ENCODE results near the gene DDX11. TPM values are rescaled to one million over a fixed set of nuclear protein-coding genes. Genes with fewer than 3 reads are reported as not detected.
A peak's percentile ranks its signal among the peaks of the same experiment; 100 is the strongest.
"Not testable (repeated sequence)": the region's sequence is repeated elsewhere in the genome, so short reads cannot be mapped to it uniquely, and the experiment has no call there.

Gene DDX11
- total RNA-seq (36.5 TPM), polyA plus RNA-seq (19.6 TPM)
- long read RNA-seq, donor 1, partial matches to known transcripts, result 0 of 3 reads
- long read RNA-seq, donor 1, other reads (novel, unspliced or antisense), result 0 of 3 reads
- long read RNA-seq, donor 2, result 0 reads
- long read RNA-seq, donor 3, partial matches to known transcripts, result 9 of 14 reads
- long read RNA-seq, donor 3, other reads (novel, unspliced or antisense), result 0 of 14 reads
- long read RNA-seq, donor 4, partial matches to known transcripts, result 0 of 1 reads
- long read RNA-seq, donor 4, other reads (novel, unspliced or antisense), result 0 of 1 reads
- long read RNA-seq, donor 5, transcript DDX11-206 (7 exons, 1,718 nt), result major isoform, 5 of 5 reads
- long read RNA-seq, donor 5, partial matches to known transcripts, result 0 of 5 reads
- long read RNA-seq, donor 5, other reads (novel, unspliced or antisense), result 0 of 5 reads
- long read RNA-seq, donor 6, partial matches to known transcripts, result 9 of 15 reads
- long read RNA-seq, donor 6, other reads (novel, unspliced or antisense), result 0 of 15 reads
- long read RNA-seq, donor 7, partial matches to known transcripts, result 0 of 1 reads
- long read RNA-seq, donor 7, other reads (novel, unspliced or antisense), result 0 of 1 reads
- long read RNA-seq, donor 8, partial matches to known transcripts, result 0 of 2 reads
- long read RNA-seq, donor 8, other reads (novel, unspliced or antisense), result 0 of 2 reads
- long read RNA-seq, donor 9, transcript DDX11-206 (7 exons, 1,718 nt), result major isoform, 5 of 14 reads
- long read RNA-seq, donor 9, partial matches to known transcripts, result 6 of 14 reads
- long read RNA-seq, donor 9, other reads (novel, unspliced or antisense), result 0 of 14 reads
- long read RNA-seq, donor 10, partial matches to known transcripts, result 9 of 10 reads
- long read RNA-seq, donor 10, other reads (novel, unspliced or antisense), result 0 of 10 reads

DNA sequence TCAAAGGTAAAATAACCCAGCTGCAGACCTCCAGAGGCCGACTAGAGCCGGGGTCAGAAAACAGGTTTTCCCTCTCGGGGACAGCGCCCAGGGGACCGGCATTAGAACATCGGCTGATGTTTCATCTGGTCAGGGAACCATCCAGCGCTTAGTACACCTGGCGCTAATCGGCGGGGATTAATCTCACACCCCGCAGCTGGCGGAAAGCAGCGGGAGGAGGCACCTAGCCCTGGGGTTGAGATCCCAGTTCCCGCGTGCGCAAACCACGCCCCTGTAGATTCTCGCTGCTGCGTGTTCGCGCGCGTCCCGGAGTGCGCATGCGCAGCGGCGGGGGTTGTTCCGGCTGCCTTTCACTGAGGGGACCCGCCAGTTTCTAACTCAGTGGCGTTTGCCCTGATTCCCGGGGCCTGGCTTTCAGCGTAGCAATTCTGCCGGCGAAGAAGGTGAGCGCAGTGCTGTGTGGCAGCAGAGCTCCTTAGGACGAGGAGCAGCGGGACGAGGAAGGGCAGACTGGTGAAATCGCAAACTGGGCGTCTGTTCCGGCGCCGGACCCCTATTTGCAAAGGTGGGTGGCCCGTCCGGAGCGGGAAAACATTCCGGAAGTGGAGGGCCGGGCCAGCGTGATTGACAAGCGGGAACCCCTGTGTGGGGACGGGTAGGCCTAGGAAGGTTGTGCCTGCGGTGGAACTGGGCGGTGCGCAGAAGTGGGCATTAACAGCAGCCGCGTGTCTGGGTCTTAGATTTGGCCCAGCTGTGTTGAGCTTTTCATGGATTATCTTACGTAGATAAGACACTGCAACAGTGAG is at the start of gene DDX11:
TSS of gene DDX11 (plus strand) at position 334 of the 806 bp plus-strand sequence. CDS start 4,534 bp downstream, outside the sequence.
- under 1% methylated on average over 58 of the region's 58 CpGs for WGBS
- Histone ChIP-seq H3K4me3 (ENCODE audit: low read length in 2 of 2) (peak within 1 kb of the TSS; percentile 63 to 76), H3K4me1 (ENCODE audit: control insufficient read depth in 2 of 2, insufficient read depth in 2 of 2, low read length in 2 of 2) (peaks cover 0 to 12% of the 10 kb centered on the region in 2 donors), H3K27ac (ENCODE audit: low read depth in 1 of 2, low read length in 1 of 2) (peak within 1 kb of the TSS; percentile 85 to 88)
- H3K27me3 ChIP-seq (ENCODE audit: control insufficient read depth in 2 of 2, insufficient read depth in 1 of 2, low read length in 1 of 2); H3K36me3 ChIP-seq (ENCODE audit: control insufficient read depth in 2 of 2, insufficient read depth in 2 of 2, low read length in 1 of 2); H3K9me3 ChIP-seq (ENCODE audit: control insufficient read depth in 2 of 2, insufficient read depth in 1 of 2, low read length in 1 of 2): not testable (repeated sequence)
- peak; percentile 70 to 93 (median 84) for DNase-seq (ENCODE audit: low read depth in 6 of 9, low spot score in 9 of 9)

DNA sequence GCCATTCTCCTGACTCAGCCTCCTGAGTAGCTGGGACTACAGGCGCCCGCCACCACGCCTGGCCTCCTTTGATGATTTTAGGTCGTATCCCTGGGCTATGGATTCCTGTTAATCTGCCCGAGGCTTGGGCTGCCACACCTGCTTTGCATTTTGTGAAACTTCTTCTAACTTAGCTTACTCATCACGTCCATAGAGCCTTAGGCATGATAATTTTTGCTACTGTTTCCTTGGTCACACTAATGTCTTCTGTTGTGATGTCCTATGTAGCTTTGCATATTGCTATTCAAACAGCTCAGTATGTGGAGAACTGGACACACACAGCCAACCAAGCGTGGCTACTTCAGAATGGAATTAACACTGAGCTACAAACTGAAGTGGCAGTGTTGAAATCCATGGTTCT is 47.5 kb upstream of the DDX11 start:
- Histone ChIP-seq H3K27me3 (ENCODE audit: control insufficient read depth in 2 of 2, insufficient read depth in 1 of 2, low read length in 1 of 2) (no peaks in the 10 kb centered on the region), H3K4me1 (ENCODE audit: control insufficient read depth in 2 of 2, insufficient read depth in 2 of 2, low read length in 2 of 2) (peaks cover 22 to 54% of the 10 kb centered on the region in 2 donors), H3K36me3 (ENCODE audit: control insufficient read depth in 2 of 2, insufficient read depth in 2 of 2, low read length in 1 of 2) (no peaks in the 10 kb centered on the region), H3K4me3 (ENCODE audit: low read length in 2 of 2) (no peak overlapping the region), H3K9me3 (ENCODE audit: control insufficient read depth in 2 of 2, insufficient read depth in 1 of 2, low read length in 1 of 2) (peaks cover 0 to 8% of the 10 kb centered on the region in 2 donors), H3K27ac (ENCODE audit: low read depth in 1 of 2, low read length in 1 of 2) (no peak overlapping the region)
- 97% methylated on average over 7 of the region's 7 CpGs for WGBS
- DNase-seq (ENCODE audit: low read depth in 6 of 9, low spot score in 9 of 9), result no peak

DNA sequence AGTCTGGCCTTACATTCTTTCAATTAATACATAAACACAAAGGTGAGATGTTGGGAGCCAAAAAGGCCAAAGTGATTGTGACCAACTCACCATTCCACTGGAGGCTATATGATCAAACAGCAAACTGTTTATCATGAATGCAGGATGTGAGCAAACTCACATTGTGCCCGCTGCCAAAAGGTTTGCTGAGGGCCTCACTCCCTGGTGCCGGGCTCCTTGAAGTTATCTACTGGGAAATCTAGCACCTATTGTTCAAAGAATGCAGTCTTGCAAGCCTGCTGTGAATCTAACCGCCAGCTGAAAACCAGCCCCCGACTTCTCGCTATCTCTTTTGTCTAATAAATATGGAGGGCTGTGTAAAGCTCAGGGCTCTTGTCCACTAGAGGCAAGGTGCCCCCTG is 46.7 kb upstream of the DDX11 start:
- H3K4me1 ChIP-seq (ENCODE audit: control insufficient read depth in 2 of 2, insufficient read depth in 2 of 2, low read length in 2 of 2), result peaks cover 22 to 56% of the 10 kb centered on the region in 2 donors
- H3K27me3 ChIP-seq (ENCODE audit: control insufficient read depth in 2 of 2, insufficient read depth in 1 of 2, low read length in 1 of 2); H3K27ac ChIP-seq (ENCODE audit: low read depth in 1 of 2, low read length in 1 of 2); H3K36me3 ChIP-seq (ENCODE audit: control insufficient read depth in 2 of 2, insufficient read depth in 2 of 2, low read length in 1 of 2); H3K9me3 ChIP-seq (ENCODE audit: control insufficient read depth in 2 of 2, insufficient read depth in 1 of 2, low read length in 1 of 2); H3K4me3 ChIP-seq (ENCODE audit: low read length in 2 of 2); DNase-seq (ENCODE audit: low read depth in 6 of 9, low spot score in 9 of 9): not testable (repeated sequence)
- 94% methylated on average over 5 of the region's 5 CpGs for WGBS

DNA sequence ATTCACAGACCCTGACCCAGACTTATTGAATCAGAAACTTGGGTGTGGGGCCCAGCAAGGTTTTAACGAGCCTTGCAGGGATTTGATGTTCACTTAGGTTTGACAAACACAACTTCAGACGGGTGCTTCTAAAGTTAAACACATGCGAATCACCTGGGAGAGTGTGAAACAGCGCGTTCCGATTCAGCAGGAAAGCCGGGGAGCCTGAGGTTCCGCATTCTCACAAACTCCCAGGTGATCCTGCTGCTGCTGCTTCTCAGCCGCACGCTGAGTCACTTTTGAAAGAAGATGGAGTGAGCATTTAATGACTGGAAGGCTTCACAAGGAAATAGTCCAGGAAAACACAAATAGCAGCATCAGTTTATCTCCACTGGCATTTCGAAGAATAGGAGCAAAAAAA is 44.2 kb upstream of the DDX11 start:
- Histone ChIP-seq H3K4me3 (ENCODE audit: low read length in 2 of 2) (no peak overlapping the region), H3K36me3 (ENCODE audit: control insufficient read depth in 2 of 2, insufficient read depth in 2 of 2, low read length in 1 of 2) (no peaks in the 10 kb centered on the region), H3K9me3 (ENCODE audit: control insufficient read depth in 2 of 2, insufficient read depth in 1 of 2, low read length in 1 of 2) (peaks cover 0 to 8% of the 10 kb centered on the region in 2 donors), H3K27ac (ENCODE audit: low read depth in 1 of 2, low read length in 1 of 2) (peak overlapping the region in 1 of 2 donors; percentile 97), H3K27me3 (ENCODE audit: control insufficient read depth in 2 of 2, insufficient read depth in 1 of 2, low read length in 1 of 2) (no peaks in the 10 kb centered on the region), H3K4me1 (ENCODE audit: control insufficient read depth in 2 of 2, insufficient read depth in 2 of 2, low read length in 2 of 2) (peaks cover 39 to 63% of the 10 kb centered on the region in 2 donors)
- DNase-seq (ENCODE audit: low read depth in 6 of 9, low spot score in 9 of 9), result no peak
- WGBS, result 95% methylated on average over 11 of the region's 11 CpGs

DNA sequence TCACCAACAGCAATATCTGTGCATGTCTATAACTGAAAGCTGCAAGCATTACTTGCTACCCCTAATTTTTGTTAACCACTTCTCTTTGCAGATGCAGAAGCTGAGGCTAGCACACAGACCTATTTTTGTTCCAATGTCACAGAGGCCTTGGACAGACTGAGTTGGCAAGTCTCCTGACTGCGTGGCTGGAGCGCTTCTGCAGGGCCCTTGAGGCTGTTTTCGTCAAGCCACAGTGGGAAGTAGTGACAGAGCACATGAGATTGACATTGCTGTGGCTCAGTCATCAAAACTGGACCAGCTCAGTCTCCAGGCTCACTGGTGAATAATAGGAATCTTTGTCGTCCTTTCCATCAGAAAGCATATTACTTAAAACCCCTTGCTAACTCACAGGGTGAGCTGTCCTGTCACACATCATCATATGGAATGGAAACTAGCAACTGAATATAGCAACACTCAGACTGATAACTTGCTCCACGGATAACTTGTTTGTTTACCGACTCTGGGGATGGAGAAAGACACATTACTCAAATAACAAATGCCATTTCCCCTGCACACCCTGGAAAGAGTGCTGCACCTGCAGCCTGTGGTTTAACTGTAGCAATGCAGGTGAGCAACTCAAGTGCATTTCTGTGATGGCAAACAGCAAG is 43.6 kb upstream of the DDX11 start:
- Histone ChIP-seq H3K4me3 (ENCODE audit: low read length in 2 of 2) (no peak overlapping the region), H3K9me3 (ENCODE audit: control insufficient read depth in 2 of 2, insufficient read depth in 1 of 2, low read length in 1 of 2) (peaks cover 0 to 8% of the 10 kb centered on the region in 2 donors), H3K36me3 (ENCODE audit: control insufficient read depth in 2 of 2, insufficient read depth in 2 of 2, low read length in 1 of 2) (no peaks in the 10 kb centered on the region), H3K27me3 (ENCODE audit: control insufficient read depth in 2 of 2, insufficient read depth in 1 of 2, low read length in 1 of 2) (no peaks in the 10 kb centered on the region), H3K27ac (ENCODE audit: low read depth in 1 of 2, low read length in 1 of 2) (peak overlapping the region; percentile 74 to 97), H3K4me1 (ENCODE audit: control insufficient read depth in 2 of 2, insufficient read depth in 2 of 2, low read length in 2 of 2) (peaks cover 41 to 68% of the 10 kb centered on the region in 2 donors)
- DNase-seq (ENCODE audit: low read depth in 6 of 9, low spot score in 9 of 9), result peak in 1 of 9 donors; percentile 62
- 60% methylated on average over 6 of the region's 6 CpGs for WGBS

DNA sequence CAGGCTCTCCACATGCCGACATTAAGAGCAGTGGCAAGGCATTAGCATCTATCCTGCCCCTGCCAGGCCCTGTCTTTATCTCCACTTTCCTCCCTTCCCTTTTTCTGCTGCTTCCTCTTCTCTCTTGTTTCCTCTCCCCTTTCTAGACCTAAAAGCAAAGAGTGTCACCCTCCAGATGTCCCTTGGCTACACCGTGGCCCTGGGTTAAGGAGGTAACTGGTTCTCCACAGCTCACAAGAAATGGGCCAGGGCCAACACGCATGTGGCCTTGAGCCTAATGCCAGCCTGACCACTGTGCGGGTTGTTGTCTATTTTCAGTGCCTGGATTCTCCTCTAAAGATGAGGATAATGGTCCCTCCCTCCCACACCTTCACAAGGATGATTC is 41.7 kb upstream of the DDX11 start:
- Histone ChIP-seq H3K9me3 (ENCODE audit: control insufficient read depth in 2 of 2, insufficient read depth in 1 of 2, low read length in 1 of 2) (peaks cover 0 to 4% of the 10 kb centered on the region in 2 donors), H3K36me3 (ENCODE audit: control insufficient read depth in 2 of 2, insufficient read depth in 2 of 2, low read length in 1 of 2) (no peaks in the 10 kb centered on the region), H3K4me3 (ENCODE audit: low read length in 2 of 2) (no peak overlapping the region), H3K27me3 (ENCODE audit: control insufficient read depth in 2 of 2, insufficient read depth in 1 of 2, low read length in 1 of 2) (no peaks in the 10 kb centered on the region), H3K4me1 (ENCODE audit: control insufficient read depth in 2 of 2, insufficient read depth in 2 of 2, low read length in 2 of 2) (peaks cover 59 to 87% of the 10 kb centered on the region in 2 donors), H3K27ac (ENCODE audit: low read depth in 1 of 2, low read length in 1 of 2) (peak overlapping the region; percentile 9 to 97)
- WGBS, result 66% methylated on average over 4 of the region's 4 CpGs
- no peak for DNase-seq (ENCODE audit: low read depth in 6 of 9, low spot score in 9 of 9)

DNA sequence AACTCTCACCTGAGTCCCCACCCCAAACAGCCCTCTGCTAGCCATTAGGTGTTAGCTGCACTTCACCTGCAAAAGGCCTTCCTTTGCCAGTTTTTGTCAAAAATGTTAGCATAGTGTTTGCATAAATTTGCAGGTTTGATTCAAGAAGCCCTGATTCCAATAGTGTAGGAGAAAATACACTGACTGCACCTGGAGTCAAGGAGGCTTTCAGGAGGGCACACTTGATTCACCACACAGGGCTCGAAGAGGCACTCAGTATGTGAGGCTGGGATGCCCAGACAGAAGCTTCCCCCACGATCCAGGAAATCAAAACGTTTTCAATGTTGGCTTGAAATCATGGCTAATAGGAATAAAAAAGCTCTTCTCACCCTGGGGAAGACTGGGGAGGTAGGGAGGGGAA is 40.5 kb upstream of the DDX11 start:
- peak overlapping the region in 1 of 2 donors; percentile 97 for H3K27ac ChIP-seq (ENCODE audit: low read depth in 1 of 2, low read length in 1 of 2)
- no peak for DNase-seq (ENCODE audit: low read depth in 6 of 9, low spot score in 9 of 9)
- H3K4me1 ChIP-seq (ENCODE audit: control insufficient read depth in 2 of 2, insufficient read depth in 2 of 2, low read length in 2 of 2), result peaks cover 70 to 98% of the 10 kb centered on the region in 2 donors
- H3K9me3 ChIP-seq (ENCODE audit: control insufficient read depth in 2 of 2, insufficient read depth in 1 of 2, low read length in 1 of 2), result no peaks in the 10 kb centered on the region
- no peak overlapping the region for H3K4me3 ChIP-seq (ENCODE audit: low read length in 2 of 2)
- no peaks in the 10 kb centered on the region for H3K27me3 ChIP-seq (ENCODE audit: control insufficient read depth in 2 of 2, insufficient read depth in 1 of 2, low read length in 1 of 2)
- WGBS, result 87% methylated on average over 3 of the region's 3 CpGs
- H3K36me3 ChIP-seq (ENCODE audit: control insufficient read depth in 2 of 2, insufficient read depth in 2 of 2, low read length in 1 of 2), result no peaks in the 10 kb centered on the region

DNA sequence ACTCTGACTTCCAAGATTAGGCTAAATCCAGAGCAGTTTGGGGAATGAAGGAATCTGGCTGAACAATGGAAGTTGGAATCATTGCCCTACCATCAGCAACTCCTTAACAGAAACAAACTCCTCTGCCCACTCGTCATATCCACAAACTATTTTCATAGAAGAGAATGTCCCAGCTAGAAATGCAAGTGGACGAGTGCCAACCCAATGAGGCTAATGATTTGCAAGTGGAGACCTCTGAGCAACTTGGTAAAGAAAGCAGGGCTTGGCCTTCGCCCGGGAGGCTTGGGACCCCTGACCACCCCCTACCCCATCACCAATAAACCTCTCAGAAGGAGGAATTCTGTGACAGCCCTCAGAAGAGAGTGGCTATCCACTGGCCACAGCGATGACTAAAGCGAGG is 40.0 kb upstream of the DDX11 start:
- peaks cover 76 to 99% of the 10 kb centered on the region in 2 donors for H3K4me1 ChIP-seq (ENCODE audit: control insufficient read depth in 2 of 2, insufficient read depth in 2 of 2, low read length in 2 of 2)
- peak overlapping the region in 1 of 2 donors; percentile 97 for H3K27ac ChIP-seq (ENCODE audit: low read depth in 1 of 2, low read length in 1 of 2)
- WGBS, result 97% methylated on average over 6 of the region's 6 CpGs
- H3K36me3 ChIP-seq (ENCODE audit: control insufficient read depth in 2 of 2, insufficient read depth in 2 of 2, low read length in 1 of 2), result no peaks in the 10 kb centered on the region
- DNase-seq (ENCODE audit: low read depth in 6 of 9, low spot score in 9 of 9), result no peak
- no peaks in the 10 kb centered on the region for H3K27me3 ChIP-seq (ENCODE audit: control insufficient read depth in 2 of 2, insufficient read depth in 1 of 2, low read length in 1 of 2)
- no peak overlapping the region for H3K4me3 ChIP-seq (ENCODE audit: low read length in 2 of 2)
- H3K9me3 ChIP-seq (ENCODE audit: control insufficient read depth in 2 of 2, insufficient read depth in 1 of 2, low read length in 1 of 2), result no peaks in the 10 kb centered on the region

All from thymus (tissue), 14 donors.